HG03457 (cell line): ENCODE measurements around the gene PRG3.
A peak's percentile ranks its signal among the peaks of the same experiment; 100 is the strongest.

ENCODE experiments used
- ATAC-seq: cut with Tn5 transposase; IDR thresholded peaks from one replicate; pipeline ENCODE4 v1.9.1; 2021; ENCODE audit warnings: moderate number of reproducible peaks; ENCODE audit not compliant: unreplicated experiment

PRG3 gene

GRCh38 chr11:57380975-57381374 is at the start of gene PRG3:
Gene PRG3, minus strand, starts transcription at chr11:57381150. Its CDS starts 442 bp downstream, at chr11:57380708.
- no peak for ATAC-seq

GRCh38 chr11:57429946-57430345 is 49.0 kb upstream of the PRG3 start:
- no peak for ATAC-seq

GRCh38 chr11:57428643-57429042 is 47.7 kb upstream of the PRG3 start:
- ATAC-seq: no peak

- no peak for ATAC-seq
Observed at GRCh38 chr11:57427727-57428082, 46.8 kb upstream of the PRG3 start.

- ATAC-seq: peak; percentile 41
Observed at GRCh38 chr11:57426929-57427726, 46.2 kb upstream of the PRG3 start, which contains the start of gene SLC43A3. Gene SLC43A3, minus strand, starts transcription at chr11:57427121. Its CDS starts 949 bp downstream, at chr11:57426172.

- no peak for ATAC-seq
Observed at GRCh38 chr11:57426439-57426928, 45.5 kb upstream of the PRG3 start.

- ATAC-seq: no peak
Observed at GRCh38 chr11:57425565-57426438, 44.9 kb upstream of the PRG3 start.

- ATAC-seq: peak; percentile 92
Observed at GRCh38 chr11:57424792-57425564, 44.0 kb upstream of the PRG3 start.

GRCh38 chr11:57424137-57424791 is 43.3 kb upstream of the PRG3 start:
- no peak for ATAC-seq

- ATAC-seq: no peak
Observed at GRCh38 chr11:57422669-57423068, 41.7 kb upstream of the PRG3 start.

GRCh38 chr11:57421805-57422204 is 40.9 kb upstream of the PRG3 start:
- ATAC-seq: no peak

GRCh38 chr11:57421066-57421465 is 40.1 kb upstream of the PRG3 start:
- no peak for ATAC-seq

- ATAC-seq: no peak
Observed at GRCh38 chr11:57419146-57419545, 38.2 kb upstream of the PRG3 start.

- no peak for ATAC-seq
Observed at GRCh38 chr11:57418131-57418530, 37.2 kb upstream of the PRG3 start.

- ATAC-seq: no peak
Observed at GRCh38 chr11:57417056-57417455, 36.1 kb upstream of the PRG3 start.

- ATAC-seq: no peak
Observed at GRCh38 chr11:57416436-57416835, 35.5 kb upstream of the PRG3 start.

- no peak for ATAC-seq
Observed at GRCh38 chr11:57414612-57415212, 33.8 kb upstream of the PRG3 start.

- no peak for ATAC-seq
Observed at GRCh38 chr11:57413681-57414080, 32.7 kb upstream of the PRG3 start.

GRCh38 chr11:57410287-57410686 is 29.3 kb upstream of the PRG3 start:
- ATAC-seq: no peak
